Measurements from ENCODE around the gene RASSF4.

Gene RASSF4

GRCh38 chr10:44990965-44991364 is 31.4 kb downstream of the RASSF4 start:
- Histone ChIP-seq H3K27me3 (ENCODE audit: insufficient read depth, poor library complexity, severe bottlenecking) (no peaks in the 10 kb centered on the region), H3K27ac (replicated peaks) (no peak overlapping the region), H3K4me3 (replicated peaks; ENCODE audit: insufficient read depth, low read length) (no peak overlapping the region)
- DNase-seq (ENCODE audit: low read depth in 1 of 2, low spot score in 1 of 2), result no peak
- TF ChIP-seq POLR2AphosphoS5 (IDR thresholded peaks at IDR 0.05; ENCODE audit: low read depth), result no peak
- no peak for TF ChIP-seq SPI1 (IDR thresholded peaks at IDR 0.05; ENCODE audit: borderline replicate concordance, low read depth)
- no peak for TF ChIP-seq GABPA (IDR thresholded peaks at IDR 0.05; ENCODE audit: low read depth)
- TF ChIP-seq CTCF (IDR thresholded peaks at IDR 0.05; ENCODE audit: insufficient read depth, low read length), result no peak

- H3K27ac ChIP-seq (replicated peaks), result no peak overlapping the region
- H3K4me3 ChIP-seq (replicated peaks; ENCODE audit: insufficient read depth, low read length), result no peak overlapping the region
- no peaks in the 10 kb centered on the region for H3K27me3 ChIP-seq (ENCODE audit: insufficient read depth, poor library complexity, severe bottlenecking)
- DNase-seq (ENCODE audit: low read depth in 1 of 2, low spot score in 1 of 2), result no peak
- TF ChIP-seq GABPA (IDR thresholded peaks at IDR 0.05; ENCODE audit: low read depth) (no peak), SPI1 (IDR thresholded peaks at IDR 0.05; ENCODE audit: borderline replicate concordance, low read depth) (no peak), CTCF (IDR thresholded peaks at IDR 0.05; ENCODE audit: insufficient read depth, low read length) (no peak), REST (IDR thresholded peaks at IDR 0.05; ENCODE audit: insufficient replicate concordance, low read depth) (no peak), POLR2AphosphoS5 (IDR thresholded peaks at IDR 0.05; ENCODE audit: low read depth) (no peak)
These were observed 32.0 kb downstream of the RASSF4 start for GRCh38 chr10:44991571-44991970.

GRCh38 chr10:44992070-44992731 is 32.6 kb downstream of the RASSF4 start:
- no peak overlapping the region for H3K27ac ChIP-seq (replicated peaks)
- no peak overlapping the region for H3K4me3 ChIP-seq (replicated peaks; ENCODE audit: insufficient read depth, low read length)
- H3K27me3 ChIP-seq (ENCODE audit: insufficient read depth, poor library complexity, severe bottlenecking), result no peaks in the 10 kb centered on the region
- DNase-seq (ENCODE audit: low read depth in 1 of 2, low spot score in 1 of 2), result no peak
- TF ChIP-seq REST (IDR thresholded peaks at IDR 0.05; ENCODE audit: insufficient replicate concordance, low read depth), result no peak
- TF ChIP-seq CTCF (IDR thresholded peaks at IDR 0.05; ENCODE audit: insufficient read depth, low read length), result no peak
- no peak for TF ChIP-seq GABPA (IDR thresholded peaks at IDR 0.05; ENCODE audit: low read depth)
- TF ChIP-seq SPI1 (IDR thresholded peaks at IDR 0.05; ENCODE audit: borderline replicate concordance, low read depth), result no peak
- no peak for TF ChIP-seq POLR2AphosphoS5 (IDR thresholded peaks at IDR 0.05; ENCODE audit: low read depth)
